ENCODE measurements around the gene ERMARD.
"Not testable (repeated sequence)": the region's sequence is repeated elsewhere in the genome, so short reads cannot be mapped to it uniquely, and the experiment has no call there.

Gene ERMARD

DNA sequence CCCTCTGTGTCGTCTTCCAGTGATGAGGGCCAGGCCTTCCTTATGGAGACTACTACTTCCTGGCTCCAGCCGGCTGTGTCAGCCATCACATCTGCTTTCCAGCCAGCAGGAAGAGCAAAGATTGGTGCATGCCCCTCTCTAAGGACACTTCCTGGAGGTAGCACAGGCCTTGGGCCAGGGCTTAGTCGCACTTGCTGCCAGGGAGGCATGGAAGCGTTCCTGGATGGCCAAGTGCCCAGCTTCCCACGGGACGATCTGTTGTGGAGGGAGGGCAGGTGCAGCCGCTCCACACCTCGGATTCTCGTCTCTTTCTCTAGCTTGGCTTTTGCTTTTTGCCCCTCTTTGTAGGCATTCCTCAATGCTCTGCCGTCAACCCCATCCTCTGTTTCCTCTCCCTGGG is 11.9 kb downstream of the ERMARD start:
- no peak for DNase-seq
- peaks cover 31% of the 10 kb centered on the region for H3K36me3 Mint-ChIP-seq
- CTCF ChIA-PET: no interaction called here
- no peaks in the 10 kb centered on the region for H3K27me3 Mint-ChIP-seq
- no peaks in the 10 kb centered on the region for H3K9me3 Mint-ChIP-seq
- no peaks in the 10 kb centered on the region for H3K4me1 Mint-ChIP-seq
- no peak overlapping the region for H3K27ac Mint-ChIP-seq
- H3K4me3 Mint-ChIP-seq: no peak overlapping the region

DNA sequence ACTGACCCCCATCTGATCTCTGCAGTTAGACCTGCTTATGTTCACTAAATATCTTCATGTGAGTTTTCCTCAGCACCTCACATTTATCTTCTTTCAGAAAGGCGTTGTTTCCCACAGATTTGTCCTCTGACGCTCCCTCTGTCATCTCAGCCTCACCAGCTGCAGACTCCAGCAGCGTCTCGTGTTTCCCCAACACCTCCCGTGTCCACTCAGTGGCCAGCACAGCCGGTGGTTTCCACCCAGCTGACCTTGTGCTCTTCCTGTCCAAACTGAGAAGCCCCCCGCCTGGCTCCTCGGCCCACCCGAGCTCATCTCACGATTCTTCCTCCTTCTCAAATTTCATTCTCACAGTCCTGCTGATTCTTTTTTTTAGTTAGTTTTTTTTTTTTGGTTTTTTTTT is 12.5 kb downstream of the ERMARD start:
- DNase-seq: no peak
- H3K27me3 Mint-ChIP-seq: no peaks in the 10 kb centered on the region
- H3K27ac Mint-ChIP-seq: no peak overlapping the region
- CTCF ChIA-PET: no interaction called here
- H3K36me3 Mint-ChIP-seq: peaks cover 30% of the 10 kb centered on the region
- H3K9me3 Mint-ChIP-seq: no peaks in the 10 kb centered on the region
- no peak overlapping the region for H3K4me3 Mint-ChIP-seq
- no peaks in the 10 kb centered on the region for H3K4me1 Mint-ChIP-seq

DNA sequence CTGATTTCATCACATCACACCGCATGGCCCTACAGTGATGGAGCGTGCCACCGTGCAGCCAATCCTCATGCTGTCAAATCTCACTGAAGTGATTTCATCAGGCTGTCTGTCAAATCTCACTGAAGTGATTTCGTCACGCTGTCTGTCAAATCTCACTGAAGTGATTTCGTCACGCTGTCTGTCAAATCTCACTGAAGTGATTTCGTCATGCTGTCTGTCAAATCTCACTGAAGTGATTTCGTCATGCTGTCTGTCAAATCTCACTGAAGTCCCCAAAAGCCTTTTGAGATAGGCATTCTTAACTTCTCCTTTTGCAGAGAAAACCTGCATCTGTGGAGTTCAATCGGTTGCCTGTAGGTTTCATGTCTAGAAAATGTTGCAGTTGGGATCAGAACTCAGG is 14.4 kb downstream of the ERMARD start:
- H3K27me3 Mint-ChIP-seq, H3K27ac Mint-ChIP-seq, H3K4me1 Mint-ChIP-seq, DNase-seq, H3K4me3 Mint-ChIP-seq, H3K9me3 Mint-ChIP-seq, CTCF ChIA-PET: not testable (repeated sequence)
- peaks cover 23% of the 10 kb centered on the region for H3K36me3 Mint-ChIP-seq

DNA sequence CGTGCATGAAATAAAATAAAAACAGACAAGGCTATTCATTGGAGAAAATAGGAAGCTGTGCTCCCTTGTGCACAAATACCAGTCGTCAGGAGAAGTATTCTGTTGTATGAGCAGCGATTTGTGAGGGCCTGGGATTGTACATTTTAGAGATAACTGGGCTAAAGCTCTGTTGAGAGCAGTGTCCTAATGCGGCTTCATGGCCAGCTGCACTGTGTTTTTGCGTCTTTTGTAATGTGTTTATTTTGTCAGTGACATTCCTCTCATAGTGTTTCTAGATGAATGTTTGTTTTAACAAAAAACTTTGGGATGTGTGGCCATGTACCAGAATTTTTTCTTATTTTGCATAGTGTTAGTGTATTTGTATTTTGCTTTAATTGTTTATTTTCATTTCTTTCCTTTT is 14.8 kb downstream of the ERMARD start:
- Mint-ChIP-seq H3K27me3 (no peaks in the 10 kb centered on the region), H3K4me3 (no peak overlapping the region), H3K36me3 (peaks cover 22% of the 10 kb centered on the region), H3K9me3 (no peaks in the 10 kb centered on the region), H3K27ac (no peak overlapping the region), H3K4me1 (no peaks in the 10 kb centered on the region)
- CTCF ChIA-PET: no interaction called here
- no peak for DNase-seq

DNA sequence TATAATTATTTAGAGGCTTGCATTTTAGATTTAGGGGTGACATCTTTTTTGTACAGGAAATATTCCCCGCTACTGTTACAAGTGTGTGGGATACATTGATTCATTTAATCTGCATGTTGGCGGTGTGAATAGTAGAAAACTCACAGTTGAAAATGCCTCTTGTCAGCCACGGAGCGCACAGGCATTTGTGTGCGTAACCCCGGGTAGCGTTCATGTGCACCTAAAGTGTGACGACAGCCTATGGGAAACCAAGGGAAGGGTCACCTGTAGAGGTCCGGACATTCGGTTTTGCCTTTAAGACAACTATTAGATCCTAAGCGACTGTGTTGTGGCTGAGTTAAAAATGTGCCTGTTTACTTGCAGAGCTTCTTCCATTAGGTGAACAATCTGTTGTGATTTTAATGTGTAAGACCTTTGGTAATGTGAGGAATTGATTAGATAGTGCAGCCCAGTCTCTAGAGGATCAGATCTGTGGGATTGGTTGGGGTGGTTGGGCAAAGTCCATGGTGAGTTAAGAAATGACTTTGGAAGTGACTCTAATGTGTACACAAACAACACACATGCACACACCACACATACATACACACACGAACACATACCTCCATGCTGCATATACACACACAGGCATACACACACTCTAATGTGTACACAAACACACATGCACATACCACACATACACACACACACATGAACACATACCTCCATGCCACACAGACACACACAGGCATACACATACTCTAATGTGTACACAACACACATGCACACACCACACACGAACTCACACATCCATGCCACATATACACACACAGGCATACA is 15.7 kb downstream of the ERMARD start:
- no peak for DNase-seq

DNA sequence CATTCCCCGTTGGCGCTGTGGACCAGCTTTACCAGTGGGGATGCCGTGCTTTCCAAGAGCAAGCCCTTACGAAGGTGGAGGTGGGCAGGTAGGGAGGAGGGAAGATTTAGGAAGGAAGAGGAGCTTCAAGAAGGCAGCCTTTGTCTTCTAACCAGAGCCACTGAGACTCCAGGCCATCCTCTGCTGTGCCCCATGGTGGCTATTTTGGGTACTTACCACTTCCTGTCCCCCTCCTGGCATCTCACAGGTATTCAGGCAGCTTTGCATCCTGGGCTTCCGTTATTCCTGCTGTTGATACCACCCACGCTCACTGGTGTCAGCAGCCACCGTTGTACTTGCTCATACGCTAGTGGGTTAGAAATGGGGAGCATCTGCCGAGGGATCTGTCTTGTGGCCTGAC is 22.9 kb downstream of the ERMARD start:
- H3K4me1 Mint-ChIP-seq: no peaks in the 10 kb centered on the region
- H3K27me3 Mint-ChIP-seq: no peaks in the 10 kb centered on the region
- no peak overlapping the region for H3K27ac Mint-ChIP-seq
- no peak overlapping the region for H3K4me3 Mint-ChIP-seq
- CTCF ChIA-PET: interaction anchor here (0.6 to 1.2 kb wide), 2 partner anchors 9 to 1100 kb away, joined by 3 to 4 read pairs; no protein-coding TSS in a partner anchor
- H3K36me3 Mint-ChIP-seq: peaks cover 13% of the 10 kb centered on the region
- no peak for DNase-seq
- no peaks in the 10 kb centered on the region for H3K9me3 Mint-ChIP-seq

More for the DNA sequence above, 15.7 kb downstream of the ERMARD start:
- CTCF ChIA-PET: no interaction called here
- Mint-ChIP-seq H3K27me3 (no peaks in the 10 kb centered on the region), H3K27ac (no peak overlapping the region), H3K4me1 (no peaks in the 10 kb centered on the region), H3K9me3 (no peaks in the 10 kb centered on the region), H3K4me3 (no peak overlapping the region), H3K36me3 (peaks cover 23% of the 10 kb centered on the region)

DNA sequence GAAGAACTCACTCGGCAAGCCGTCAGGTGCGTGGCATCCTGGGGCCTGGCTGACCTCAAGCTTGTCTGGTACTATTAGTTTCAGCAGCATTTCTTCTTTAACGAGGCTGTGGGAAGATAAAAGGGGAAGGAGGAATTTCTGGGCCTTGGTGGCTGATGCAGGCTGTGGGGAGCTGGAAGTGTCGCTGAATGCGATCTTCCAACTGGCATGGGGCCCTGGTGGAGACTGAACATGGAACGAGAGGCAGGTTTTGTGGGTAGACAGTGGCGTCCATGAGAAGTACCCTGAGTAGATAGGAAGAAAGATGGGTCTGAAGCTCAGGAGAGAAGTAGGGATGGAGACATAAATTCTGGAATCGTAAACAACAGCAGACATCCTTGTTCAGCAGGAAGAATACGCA is 23.9 kb downstream of the ERMARD start:
- Mint-ChIP-seq H3K4me3 (no peak overlapping the region), H3K4me1 (no peaks in the 10 kb centered on the region), H3K36me3 (peaks cover 13% of the 10 kb centered on the region), H3K27ac (no peak overlapping the region), H3K9me3 (no peaks in the 10 kb centered on the region), H3K27me3 (no peaks in the 10 kb centered on the region)
- CTCF ChIA-PET: no interaction called here
- no peak for DNase-seq

DNA sequence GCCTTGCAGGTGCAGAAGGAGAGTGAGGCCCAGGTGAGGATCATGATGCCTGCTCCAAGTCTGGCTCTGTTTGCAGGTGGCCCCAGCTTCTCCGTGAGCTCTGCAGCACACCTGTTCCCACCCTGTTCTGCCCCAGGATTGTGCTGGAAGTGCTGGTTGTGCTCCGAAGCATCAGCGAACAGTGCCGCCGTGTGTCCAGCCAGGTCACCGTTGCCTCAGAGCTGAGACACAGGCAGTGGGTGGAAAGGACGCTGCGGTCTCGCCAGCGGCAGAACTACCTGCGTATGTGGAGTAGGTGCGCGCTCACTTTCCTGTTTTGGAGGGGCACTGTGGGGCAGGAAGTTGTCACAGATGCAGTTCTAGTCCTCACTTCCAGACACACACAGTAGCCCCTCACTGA is 25.0 kb downstream of the ERMARD start:
- no peak overlapping the region for H3K27ac Mint-ChIP-seq
- no peak overlapping the region for H3K4me3 Mint-ChIP-seq
- peaks cover 15% of the 10 kb centered on the region for H3K36me3 Mint-ChIP-seq
- no peak for DNase-seq
- no peaks in the 10 kb centered on the region for H3K4me1 Mint-ChIP-seq
- H3K9me3 Mint-ChIP-seq: no peaks in the 10 kb centered on the region
- H3K27me3 Mint-ChIP-seq: no peaks in the 10 kb centered on the region
- CTCF ChIA-PET: no interaction called here

DNA sequence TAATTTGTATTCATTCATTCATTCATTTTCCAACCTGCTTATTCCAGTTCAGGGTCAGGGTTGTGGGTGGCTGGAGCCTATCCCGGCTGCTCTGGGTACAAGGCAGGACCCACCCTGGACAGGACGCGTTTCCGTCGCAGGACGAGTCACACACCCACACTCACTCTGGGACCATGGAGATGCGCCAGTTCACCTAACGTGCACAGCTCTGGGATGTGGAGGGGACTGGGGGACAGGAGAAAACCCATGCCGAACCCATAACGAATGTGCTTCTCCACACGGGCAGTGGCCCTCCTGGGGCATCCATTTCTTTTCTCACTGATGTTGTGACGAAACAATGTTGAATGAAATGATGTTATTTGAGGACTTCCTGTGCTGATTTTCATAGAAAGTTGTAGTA is 26.5 kb downstream of the ERMARD start:
- Mint-ChIP-seq H3K9me3 (no peaks in the 10 kb centered on the region), H3K27ac (no peak overlapping the region), H3K36me3 (peaks cover 12% of the 10 kb centered on the region), H3K4me3 (no peak overlapping the region), H3K27me3 (no peaks in the 10 kb centered on the region), H3K4me1 (no peaks in the 10 kb centered on the region)
- DNase-seq: no peak
- CTCF ChIA-PET: no interaction called here

DNA sequence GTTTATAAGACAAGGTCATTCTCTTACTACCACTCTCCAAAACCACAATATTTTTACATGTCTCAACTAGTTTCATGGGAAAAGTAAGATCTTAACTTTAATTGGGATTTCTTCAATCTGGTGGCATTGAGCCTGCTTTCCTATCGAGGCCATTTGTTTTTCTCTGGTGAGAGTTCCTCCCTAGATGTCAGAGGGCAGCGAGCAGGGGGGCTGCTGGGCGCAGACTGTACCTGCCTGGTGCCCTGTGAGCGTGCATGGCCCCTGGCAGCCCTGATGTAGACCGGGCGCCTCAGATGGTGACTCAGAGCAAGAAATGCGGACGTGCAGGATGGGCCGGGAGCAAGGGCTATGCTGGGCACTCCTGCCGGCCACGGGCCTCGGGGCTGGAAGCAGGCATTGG is 27.2 kb downstream of the ERMARD start:
- no peak overlapping the region for H3K27ac Mint-ChIP-seq
- no peaks in the 10 kb centered on the region for H3K9me3 Mint-ChIP-seq
- no peaks in the 10 kb centered on the region for H3K27me3 Mint-ChIP-seq
- DNase-seq: no peak
- H3K4me3 Mint-ChIP-seq: no peak overlapping the region
- H3K4me1 Mint-ChIP-seq: no peaks in the 10 kb centered on the region
- CTCF ChIA-PET: no interaction called here
- peaks cover 18% of the 10 kb centered on the region for H3K36me3 Mint-ChIP-seq

DNA sequence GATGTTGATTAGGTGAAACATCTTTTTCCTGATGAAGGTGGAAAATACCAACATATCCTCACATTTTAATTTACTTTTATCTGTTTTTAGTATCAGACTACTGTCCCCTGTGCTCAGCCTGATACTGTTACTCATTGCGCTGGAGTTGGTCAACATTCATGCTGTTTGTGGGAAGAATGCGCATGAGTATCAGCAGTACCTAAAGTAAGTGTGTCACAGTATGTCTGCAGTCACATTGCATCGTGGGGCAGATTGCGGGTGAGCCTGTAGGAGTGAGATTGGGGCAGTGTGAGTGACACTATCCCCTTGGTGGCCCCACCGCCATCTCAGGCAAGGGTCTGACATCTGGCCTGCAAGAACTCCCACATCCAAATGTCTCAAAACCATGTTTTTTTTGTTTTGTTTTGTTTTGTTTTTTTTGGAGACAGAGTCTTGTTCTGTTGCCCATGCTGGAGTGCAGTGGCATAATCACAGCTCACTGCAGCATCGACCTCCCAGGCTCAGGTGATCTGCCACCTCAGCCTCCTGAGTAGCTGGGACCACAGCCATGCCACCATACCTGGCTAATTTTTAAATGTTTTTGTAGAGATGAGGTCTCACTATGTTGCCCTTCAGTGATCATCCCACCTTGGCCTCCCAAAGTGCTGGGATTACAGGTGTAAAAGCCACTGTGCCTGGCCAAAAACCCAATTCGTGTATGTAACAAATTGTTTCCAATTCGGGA is 27.8 kb downstream of the ERMARD start:
- Mint-ChIP-seq H3K4me3 (no peak overlapping the region), H3K27me3 (no peaks in the 10 kb centered on the region), H3K27ac (no peak overlapping the region), H3K4me1 (no peaks in the 10 kb centered on the region), H3K9me3 (no peaks in the 10 kb centered on the region), H3K36me3 (peaks cover 21% of the 10 kb centered on the region)
- no peak for DNase-seq
- CTCF ChIA-PET: no interaction called here

DNA sequence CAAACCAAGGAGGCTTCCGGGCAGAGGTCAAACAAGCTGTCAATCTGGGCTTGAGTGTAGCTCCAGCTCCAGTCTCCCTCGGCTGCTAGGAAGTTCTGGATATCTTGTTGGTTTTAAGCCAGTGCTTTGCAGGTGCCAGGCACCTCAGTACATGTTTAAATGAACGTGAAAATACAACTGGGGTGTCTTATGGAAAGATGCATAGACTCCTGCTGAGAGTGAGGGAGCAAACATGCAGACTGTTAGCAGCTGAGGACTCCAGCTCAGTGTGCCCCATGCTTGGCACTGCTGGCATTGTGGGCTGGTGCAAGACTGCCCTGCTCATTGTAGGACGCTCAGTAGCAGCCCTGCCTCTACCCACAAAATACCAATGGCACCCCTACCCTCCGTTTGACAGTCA is 28.5 kb downstream of the ERMARD start:
- Mint-ChIP-seq H3K4me1 (no peaks in the 10 kb centered on the region), H3K36me3 (peaks cover 21% of the 10 kb centered on the region)

DNA sequence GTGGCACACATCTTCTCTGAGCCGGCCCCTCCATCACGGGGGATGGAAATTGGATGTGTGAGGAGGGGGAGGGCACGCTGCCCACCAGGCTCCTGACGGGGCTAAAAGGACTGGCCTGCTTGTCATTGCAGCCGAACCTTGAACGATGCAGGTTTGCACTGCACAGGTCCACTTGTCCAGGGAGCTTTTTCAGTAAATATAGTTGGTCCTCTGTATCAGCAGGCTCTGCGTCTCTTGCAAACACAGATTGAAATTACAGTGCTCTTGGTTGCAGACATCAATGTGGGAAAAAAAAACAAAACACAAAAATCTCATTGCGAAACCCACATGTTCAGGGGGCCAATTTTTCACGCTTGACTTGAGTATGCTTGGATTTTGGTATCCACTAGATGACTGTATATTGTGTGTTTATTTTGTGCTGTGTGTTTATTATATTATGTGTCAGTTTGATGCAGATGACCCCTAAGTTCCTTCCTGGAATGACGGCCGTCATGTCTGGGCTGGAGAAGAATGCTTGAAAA is 29.2 kb downstream of the ERMARD start:
- Mint-ChIP-seq H3K9me3 (no peaks in the 10 kb centered on the region), H3K27ac (no peak overlapping the region), H3K36me3 (peaks cover 21% of the 10 kb centered on the region), H3K27me3 (no peaks in the 10 kb centered on the region), H3K4me3 (no peak overlapping the region), H3K4me1 (no peaks in the 10 kb centered on the region)
- DNase-seq: no peak
- CTCF ChIA-PET: no interaction called here

More for the DNA sequence above, 28.5 kb downstream of the ERMARD start:
- Mint-ChIP-seq H3K4me3 (no peak overlapping the region), H3K27ac (no peak overlapping the region), H3K27me3 (no peaks in the 10 kb centered on the region), H3K9me3 (no peaks in the 10 kb centered on the region)
- no peak for DNase-seq
- CTCF ChIA-PET: no interaction called here

DNA sequence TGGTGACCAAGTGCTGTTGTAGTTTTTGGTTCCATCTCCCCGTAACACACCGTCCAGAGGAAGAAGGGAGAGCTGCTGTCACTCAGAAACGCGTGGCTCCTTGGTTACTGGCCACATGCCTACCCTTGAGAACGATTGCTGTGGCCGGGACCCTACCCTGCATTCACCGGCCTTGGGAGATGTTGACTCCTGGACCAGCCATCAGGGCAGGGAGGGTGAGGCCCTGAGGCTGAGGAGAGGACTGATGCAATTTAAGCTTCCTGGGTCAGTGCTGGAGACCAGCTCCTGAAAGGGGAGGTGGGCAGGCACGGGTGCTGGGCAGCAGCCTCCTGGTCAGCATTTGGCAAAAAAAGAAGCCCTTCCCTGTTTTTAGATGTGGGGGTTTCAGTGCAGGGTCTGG is 31.5 kb downstream of the ERMARD start:
- Mint-ChIP-seq H3K27ac (no peak overlapping the region), H3K9me3 (no peaks in the 10 kb centered on the region), H3K36me3 (peaks cover 17% of the 10 kb centered on the region), H3K4me1 (no peaks in the 10 kb centered on the region), H3K4me3 (no peak overlapping the region), H3K27me3 (no peaks in the 10 kb centered on the region)
- DNase-seq: no peak
- CTCF ChIA-PET: interaction anchor here (1.6 kb wide), 1 partner anchor 9 kb away, joined by 4 read pairs; no protein-coding TSS in a partner anchor

DNA sequence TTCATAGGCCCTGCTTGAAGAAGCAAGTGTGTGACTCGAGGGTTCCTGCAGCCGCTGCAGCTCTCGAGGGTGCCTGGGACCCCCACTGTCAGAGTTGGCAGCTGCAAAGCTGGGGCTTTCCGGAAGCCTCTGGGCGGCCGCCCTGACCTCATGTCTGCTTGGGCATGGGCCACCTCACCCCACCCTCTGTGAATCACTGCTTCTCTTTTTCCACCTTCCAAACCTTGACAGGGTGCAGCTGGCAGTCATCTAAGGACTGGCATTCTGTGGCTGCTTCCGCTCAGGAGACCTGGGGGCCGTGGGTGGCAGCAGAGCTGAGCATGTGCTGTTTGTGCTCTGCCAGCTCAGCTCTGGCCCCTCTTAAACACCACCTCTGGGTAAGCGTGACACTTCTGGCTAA is 32.0 kb downstream of the ERMARD start:
- Mint-ChIP-seq H3K27ac (no peak overlapping the region), H3K27me3 (no peaks in the 10 kb centered on the region), H3K4me1 (no peaks in the 10 kb centered on the region), H3K9me3 (no peaks in the 10 kb centered on the region), H3K4me3 (no peak overlapping the region), H3K36me3 (peaks cover 17% of the 10 kb centered on the region)
- DNase-seq: no peak
- CTCF ChIA-PET: interaction anchor here (1.6 kb wide), 1 partner anchor 10 kb away, joined by 4 read pairs; no protein-coding TSS in a partner anchor

Measured in activated naive CD4-positive, alpha-beta T cell treated with anti-CD3 and anti-CD28 coated beads, Interleukin-2, amount 10 ng/mL, durations not matched to agents 7 days and 5 days (primary cell).